K562 (cell line): ENCODE data around the gene METTL14. TPM values are rescaled to one million over a fixed set of nuclear protein-coding genes. Genes with fewer than 3 reads are reported as not detected.

ENCODE experiments used
- ATAC-seq: fragments of 200-7000 bp; cut with Tn5 transposase; 3 replicates; pipeline ENCODE4 v1.9.1; 2020; ENCODE audit warnings: moderate library complexity
- BruUV-seq: library from RNA; stranded (reverse); fragments of 400-500 nt; replicated peaks from 2 replicates; lab custom pipeline; 2021; lab: Mats Ljungman, UMichigan
- CTCF ChIA-PET: fragments of 300-600 bp; formaldehyde crosslinking; extraction: SDS; loops from one replicate; lab custom pipeline; 2021; ENCODE audit warnings: low intra/inter-chr PET ratio; lab: Yijun Ruan, JAX
- POLR2A ChIA-PET: fragments of 300-600, 350-650 bp; sonication (Branson Sonifier 250); formaldehyde crosslinking; extraction: SDS; loops from one replicate; lab custom pipeline; 2021; ENCODE audit warnings: antibody characterized with exemption, inconsistent platforms; lab: Yijun Ruan, JAX
- DNase-seq, 4 experiments: peaks; one replicate each; pipeline versions ENCODE4 v3.0.0 to v3.0.0-alpha.2; 2011 to 2018; ENCODE audit warnings: low spot score in 3 of 4, mixed read lengths in 3 of 4; ENCODE audit errors: extremely low read depth in 1 of 4
- FAIRE-seq: peaks from 2 replicates; lab custom pipeline; 2011; peaks lifted over from hg19 to GRCh38; lab: Jason Lieb, UNC
- H2AFZ ChIP-seq: 2 replicates; pipeline ENCODE4 v1.6.0; 2011; ENCODE audit warnings: low read depth, low read length, control low read depth, inconsistent platforms
- H3K27ac ChIP-seq: fragments of 200-600 bp; 3 replicates; pipeline ENCODE4 v1.8.0; 2011; ENCODE audit warnings: low read depth, mild to moderate bottlenecking, control low read depth, inconsistent platforms, low read length, moderate library complexity, mixed read lengths; ENCODE audit errors: extremely low read depth
- H3K27me3 ChIP-seq, 2 experiments: fragments of 300-600 bp in 1 of 2; 2 replicates in 1 of 2; 3 replicates in 1 of 2; pipeline versions ENCODE4 v1.6.0 to v1.8.0; 2011; ENCODE audit warnings: inconsistent platforms in 2 of 2, low read length in 2 of 2, mild to moderate bottlenecking in 1 of 2, mixed read lengths in 1 of 2, moderate library complexity in 1 of 2; ENCODE audit not compliant: control insufficient read depth in 2 of 2, insufficient read depth in 2 of 2
- H3K36me3 ChIP-seq: fragments of 300-600 bp; 3 replicates; pipeline ENCODE4 v1.8.0; 2011; ENCODE audit warnings: mild to moderate bottlenecking, low read length, inconsistent platforms; ENCODE audit not compliant: control insufficient read depth, insufficient read depth
- H3K4me1 ChIP-seq, 2 experiments: fragments of 200-600 bp in 1 of 2; replicated peaks in 1 of 2; 2 replicates in 1 of 2; 3 replicates in 1 of 2; pipeline versions ENCODE4 v1.5.1 to v1.8.0; 2011; ENCODE audit warnings: inconsistent platforms in 2 of 2, low read length in 2 of 2, mild to moderate bottlenecking in 1 of 2, mixed read lengths in 1 of 2, moderate library complexity in 1 of 2; ENCODE audit not compliant: control insufficient read depth in 2 of 2, insufficient read depth in 2 of 2
- H3K4me2 ChIP-seq: 2 replicates; pipeline ENCODE4 v1.6.1; 2011; ENCODE audit warnings: low read length, control low read depth, inconsistent platforms, mixed read lengths; ENCODE audit not compliant: insufficient read depth
- H3K4me3 ChIP-seq: fragments of 200-600 bp; sonication (generic), shearing (Covaris generic); 2 replicates; pipeline ENCODE4 v1.5.1; 2016; ENCODE audit warnings: control low read depth, inconsistent platforms
- H3K79me2 ChIP-seq: fragments of 200-600 bp; 3 replicates; pipeline ENCODE4 v1.8.0; 2011; ENCODE audit warnings: low read length, inconsistent platforms; ENCODE audit not compliant: control insufficient read depth, insufficient read depth
- H3K9ac ChIP-seq, 2 experiments: 2 replicates each; pipeline versions ENCODE4 v1.6.0 to v1.6.1; 2011; ENCODE audit warnings: low read depth in 2 of 2, low read length in 2 of 2, control low read depth in 1 of 2, inconsistent platforms in 1 of 2, mild to moderate bottlenecking in 1 of 2, mixed read lengths in 1 of 2; ENCODE audit not compliant: insufficient read depth in 1 of 2
- H3K9me1 ChIP-seq: one replicate; pipeline ENCODE4 v1.6.0; 2011; ENCODE audit warnings: inconsistent platforms, mild to moderate bottlenecking, low read length, moderate library complexity; ENCODE audit not compliant: control insufficient read depth, insufficient read depth
- H3K9me3 ChIP-seq: replicated peaks from 2 replicates; pipeline ENCODE4 v1.5.1; 2011; ENCODE audit warnings: low read depth, low read length, inconsistent platforms; ENCODE audit not compliant: control insufficient read depth, insufficient read depth
- H4K20me1 ChIP-seq: replicated peaks from 2 replicates; pipeline ENCODE4 v1.6.1; 2011; ENCODE audit warnings: low read length, inconsistent platforms, mixed read lengths; ENCODE audit not compliant: control insufficient read depth, insufficient read depth
- CBFB ChIP-seq: sonication (generic); formaldehyde crosslinking; IDR thresholded peaks from 2 replicates; pipeline ENCODE4 v1.4.0; 2020; ENCODE audit warnings: mild to moderate bottlenecking, missing genetic modification reagents
- CEBPB ChIP-seq: fragments of 450-650 bp; IDR thresholded peaks from 2 replicates; pipeline ENCODE4 v1.6.1; 2016; ENCODE audit warnings: missing genetic modification characterization, missing compliant biosample characterization
- POLR2H ChIP-seq: IDR thresholded peaks from 2 replicates; pipeline ENCODE4 v1.6.1; 2016; ENCODE audit warnings: missing genetic modification characterization, low read depth, mild to moderate bottlenecking, control low read depth, missing compliant biosample characterization, moderate library complexity
- RBBP5 ChIP-seq: fragments of 200-600 bp; sonication (generic); IDR thresholded peaks from 2 replicates; pipeline ENCODE4 v1.6.1; 2012; ENCODE audit warnings: borderline replicate concordance, mild to moderate bottlenecking, low read length, control low read depth, inconsistent platforms; ENCODE audit not compliant: insufficient read depth, poor library complexity, severe bottlenecking
- RFX1 ChIP-seq: fragments of 450-650 bp; IDR thresholded peaks from 2 replicates; pipeline ENCODE4 v1.6.1; 2016; ENCODE audit warnings: mild to moderate bottlenecking, moderate library complexity
- THRA ChIP-seq: fragments of 450-650 bp; IDR thresholded peaks from 2 replicates; pipeline ENCODE4 v1.6.1; 2017; ENCODE audit warnings: mild to moderate bottlenecking, moderate library complexity
- ZNF785 ChIP-seq: fragments of 250-450 bp; sonication (Bioruptor Pico); IDR thresholded peaks from 2 replicates; pipeline ENCODE4 v1.4.0; 2020; ENCODE audit warnings: mild to moderate bottlenecking
- ZNF830 ChIP-seq: fragments of 250-450 bp; sonication (Bioruptor Pico); IDR thresholded peaks from 2 replicates; pipeline ENCODE4 v1.5.0; 2021; ENCODE audit warnings: mild to moderate bottlenecking
- WGBS: fragments of 100-300 bp; shearing (Covaris generic); methylation state at CpG from one replicate; pipeline ENCODE4 v1.1.6; 2016; ENCODE audit warnings: low coverage, mixed read lengths; ENCODE audit not compliant: insufficient coverage; ENCODE audit errors: missing lambda C conversion rate; 5-methylcytosine and 5-hydroxymethylcytosine counted together
- in situ Hi-C: fragments of 300-500 bp; cut with MboI; formaldehyde crosslinking; loops from 4 replicates; pipeline ENCODE4 v1.15.0; 2018; ENCODE audit warnings: inconsistent platforms, mixed read lengths
- intact Hi-C: fragments of 100-400 bp; cut with micrococcal nuclease; formaldehyde crosslinking; loops from 2 replicates; pipeline ENCODE4 v1.14.2; 2022
- polyA plus RNA-seq, 8 experiments: library from polyadenylated mRNA; depleted of rRNA in 4 of 8; stranded (reverse) in 5 of 8; unstranded in 3 of 8; fragments of >200 nt; fragmentation: Nextera tagmentation in 2 of 8; fragmentation: Illumina TruSeq in 1 of 8; extraction: Ambion mirVana in 2 of 8; extraction: Trizol in 1 of 8; gene quantifications; 2 replicates each; pipeline versions ENCODE4 v1.2.1 to v1.2.3, GENCODE V29; 2011 to 2014; ENCODE audit warnings: inconsistent platforms in 1 of 8, missing spikeins in 1 of 8
- total RNA-seq, 7 experiments: library from RNA; depleted of rRNA in 6 of 7; stranded (reverse); fragments of >200 nt in 6 of 7; fragmentation: Illumina TruSeq in 2 of 7; extraction: Trizol in 2 of 7; gene quantifications; 2 replicates each; pipeline versions ENCODE4 v1.2.1 to v1.2.3, GENCODE V29; 2011 to 2021; ENCODE audit warnings: low replicate concordance in 1 of 7

The METTL14 gene
- total and polyA plus RNA-seq, 9 of the 15 experiments (the other 6 are each of a cell fraction or from before 2014, with no cell fraction given) = 16.7 to 42.4 (median 27.7) TPM

DNA sequence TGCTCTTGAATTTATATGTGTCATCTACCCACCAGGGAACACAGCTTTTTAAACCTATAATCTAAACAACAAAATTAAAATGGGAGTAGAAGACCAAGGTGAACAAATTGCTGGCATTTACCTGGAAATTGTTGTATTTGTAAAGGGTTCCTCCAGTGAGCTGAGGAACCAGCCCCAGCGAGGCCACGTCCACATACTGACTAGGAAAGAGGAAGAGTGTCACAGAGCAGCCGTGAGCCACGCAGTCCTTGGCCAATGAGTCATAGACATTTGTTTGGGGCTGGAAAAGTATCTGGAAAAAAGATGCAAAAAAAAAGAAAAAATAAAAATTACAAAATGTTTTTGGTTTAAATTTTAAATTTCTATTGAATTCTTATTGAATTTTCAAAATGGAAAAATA is 58.7 kb downstream of the METTL14 start:
- H3K4me2 ChIP-seq = no peak overlapping the region
- H3K27ac ChIP-seq = no peak overlapping the region
- ChIA-PET POLR2A (no interaction called here), CTCF (no interaction called here)
- no peaks in the 10 kb centered on the region for H3K79me2 ChIP-seq
- TF ChIP-seq CEBPB (tag) = no peak
- TF ChIP-seq ZNF785 (CRISPR knock-in tag) = no peak
- no peak for TF ChIP-seq THRA
- TF ChIP-seq ZNF830 = no peak
- no peak for TF ChIP-seq POLR2H (tag)
- no peak for TF ChIP-seq RBBP5
- TF ChIP-seq CBFB (CRISPR knock-in tag) = no peak
- no peak for TF ChIP-seq RFX1
- no TSS peak for BruUV-seq
- ATAC-seq (no peak), DNase-seq (no peak), FAIRE-seq (no peak)
- H3K4me1 ChIP-seq = no peaks in the 10 kb centered on the region; a peak in 1 of 5 replicates
- H3K36me3 ChIP-seq = peaks cover 29% of the 10 kb centered on the region; the same call in 2 of the 3 replicates
- H3K9me3 ChIP-seq = no peaks in the 10 kb centered on the region
- no peak overlapping the region for H2AFZ ChIP-seq
- intact Hi-C loops = loop anchor here (5.0 kb wide), 1 partner anchor 223 kb away; no protein-coding TSS in a partner anchor
- 82% methylated on average over 4 of the region's 4 CpGs for WGBS
- no peaks in the 10 kb centered on the region for H3K27me3 ChIP-seq
- in situ Hi-C loops = no loop called here
- H4K20me1 ChIP-seq = no peaks in the 10 kb centered on the region
- H3K9me1 ChIP-seq = no peaks in the 10 kb centered on the region
- no peak overlapping the region for H3K4me3 ChIP-seq
- H3K9ac ChIP-seq = no peak overlapping the region
